Measurements from ENCODE around the gene FN1. TPM values are rescaled to one million over a fixed set of nuclear protein-coding genes. Genes with fewer than 3 reads are reported as not detected.

FN1 gene
- total and polyA plus RNA-seq, 2 of the 8 experiments (the other 6 are each of a cell fraction or from before 2014, with no cell fraction given), result 42.9 to 109 TPM

- Histone ChIP-seq H3K4me3 (ENCODE audit: extremely low read depth in 1 of 4, insufficient read depth in 2 of 4, low read depth in 3 of 4, low read length in 4 of 4) (no peak overlapping the region), H3K4ac (replicated peaks; ENCODE audit: insufficient read length, low read depth, low read length) (no peak overlapping the region), H4K5ac (ENCODE audit: insufficient read length, low read depth, low read length) (no peak overlapping the region), H2BK15ac (ENCODE audit: low read length) (no peak overlapping the region), H2BK5ac (ENCODE audit: low read depth, low read length) (no peak overlapping the region), H3K18ac (ENCODE audit: extremely low read depth, low read length) (no peak overlapping the region), H3K9ac (replicated peaks in 1 of 4; ENCODE audit: extremely low read depth in 1 of 4, low read depth in 3 of 4, low read length in 3 of 4) (no peak overlapping the region), H2BK120ac (replicated peaks; ENCODE audit: low read depth, low read length) (no peak overlapping the region), H3K79me1 (ENCODE audit: low read depth, low read length) (no peaks in the 10 kb centered on the region), H3K27ac (ENCODE audit: low read depth, low read length) (no peak overlapping the region), H3K9me3 (ENCODE audit: insufficient read depth in 2 of 2, low read depth in 1 of 2, low read length in 1 of 2) (no peaks in the 10 kb centered on the region), H3K4me2 (ENCODE audit: insufficient read depth in 1 of 2, low read depth in 2 of 2, low read length in 2 of 2) (no peak overlapping the region), H2AK5ac (ENCODE audit: low read depth, low read length) (no peak overlapping the region), H3K27me3 (replicated peaks in 1 of 4; ENCODE audit: control insufficient read depth in 3 of 4, extremely low read depth in 1 of 4, insufficient read depth in 3 of 4, low read length in 3 of 4) (no peaks in the 10 kb centered on the region), H3K56ac (replicated peaks; ENCODE audit: insufficient read length, low read depth, low read length) (no peak overlapping the region), H3K14ac (ENCODE audit: insufficient read length) (no peak overlapping the region), H3K23ac (ENCODE audit: insufficient read length) (no peak overlapping the region), H4K20me1 (replicated peaks in 1 of 2; ENCODE audit: control insufficient read depth in 1 of 2, insufficient read depth in 2 of 2, low read length in 2 of 2) (no peaks in the 10 kb centered on the region), H3K4me1 (replicated peaks in 1 of 4; ENCODE audit: control insufficient read depth in 3 of 4, insufficient read depth in 4 of 4, low read length in 3 of 4) (peaks cover 2 to 6% (median 4%) of the 10 kb centered on the region in 4 experiments; a peak in 4 of 7 replicates), H4K8ac (ENCODE audit: extremely low read depth, insufficient read depth, low read length) (no peak overlapping the region), H3K36me3 (ENCODE audit: control insufficient read depth in 2 of 4, insufficient read depth in 4 of 4, low read length in 3 of 4) (peaks cover 2 to 23% (median 10%) of the 10 kb centered on the region in 4 experiments; a peak in 3 of 8 replicates), H3K23me2 (ENCODE audit: low read depth, low read length) (no peaks in the 10 kb centered on the region), H3K79me2 (ENCODE audit: control insufficient read depth in 1 of 2, insufficient read depth in 2 of 2, low read length in 2 of 2) (no peaks in the 10 kb centered on the region), H4K91ac (replicated peaks; ENCODE audit: insufficient read length, low read length) (no peak overlapping the region), H2AFZ (ENCODE audit: low read length) (no peak overlapping the region), H2BK12ac (ENCODE audit: low read depth, low read length) (no peak overlapping the region), H2BK20ac (ENCODE audit: low read length) (no peak overlapping the region)
- DNase-seq (ENCODE audit: low read depth in 1 of 2, low spot score in 2 of 2) (no peak), FAIRE-seq (no peak)
- ChIA-PET POLR2A (ENCODE audit: partially characterized antibody) (interaction anchor here (1.9 kb wide), 1 partner anchor 8 kb away, joined by 5 read pairs; no protein-coding TSS in a partner anchor), CTCF (ENCODE audit: partially characterized antibody) (interaction anchor here (1.5 kb wide), 1 partner anchor 440 kb away, joined by 3 read pairs; no protein-coding TSS in a partner anchor)
- 87% methylated on average over 2 of the region's 2 CpGs; no CpG with 5 or more reads in 1 of the 2 experiments for WGBS, 2 experiments (ENCODE audit: extremely low coverage in 1 of 2, insufficient coverage in 1 of 2, insufficient read length in 1 of 2, insufficient replicate concordance in 2 of 2, low coverage in 1 of 2, low lambda C conversion rate in 2 of 2, missing lambda C conversion rate in 1 of 2)
- no peak for TF ChIP-seq JUN (IDR thresholded peaks at IDR 0.05; ENCODE audit: low read depth, low read length)
- no peak for TF ChIP-seq CBX8 (IDR thresholded peaks at IDR 0.05; ENCODE audit: borderline replicate concordance, low read depth, low read length)
- TF ChIP-seq SIN3A (conservative IDR thresholded peaks at IDR 0.05 in 1 of 2, IDR thresholded peaks at IDR 0.05 in 1 of 2; ENCODE audit: low read depth in 1 of 2, low read length in 2 of 2), result no peak
- TF ChIP-seq ASH2L (IDR thresholded peaks at IDR 0.05; ENCODE audit: low read length), result no peak
- TF ChIP-seq EZH2 (IDR thresholded peaks at IDR 0.05; ENCODE audit: low read depth, low read length, severe bottlenecking), result no peak
- TF ChIP-seq POLR2A (IDR thresholded peaks at IDR 0.05; ENCODE audit: control extremely low read depth in 1 of 2, low read depth in 2 of 2, low read length in 2 of 2), result no peak
- no peak for TF ChIP-seq RFX5 (IDR thresholded peaks at IDR 0.05; ENCODE audit: borderline replicate concordance, low read depth, low read length)
- no peak for TF ChIP-seq E2F6 (IDR thresholded peaks at IDR 0.05)
- no peak for TF ChIP-seq YY1 (IDR thresholded peaks at IDR 0.05; ENCODE audit: low read depth, low read length)
Measured at GRCh38 chr2:215390550-215390913, 45.3 kb downstream of the FN1 start.
